Nephron (organoid): ENCODE results near the gene CMTM8.

Source experiments
- H3K27ac Mint-ChIP-seq, 3 experiments: 2 replicates each; pipeline ENCODE4 v1.8.0; 2020; ENCODE audit warnings: mixed read lengths in 3 of 3, mild to moderate bottlenecking in 2 of 3, moderate library complexity in 1 of 3
- H3K27me3 Mint-ChIP-seq: 2 replicates; pipeline ENCODE4 v1.8.0; 2021; ENCODE audit warnings: low read depth, mild to moderate bottlenecking, moderate library complexity, mixed read lengths
- H3K36me3 Mint-ChIP-seq: 2 replicates; pipeline ENCODE4 v1.8.0; 2020; ENCODE audit warnings: low read depth, mixed read lengths
- H3K4me1 Mint-ChIP-seq: 2 replicates; pipeline ENCODE4 v1.8.0; 2020; ENCODE audit warnings: mixed read lengths
- H3K4me3 Mint-ChIP-seq, 3 experiments: 2 replicates each; pipeline ENCODE4 v1.8.0; 2020; ENCODE audit warnings: mild to moderate bottlenecking in 3 of 3, mixed read lengths in 3 of 3, moderate library complexity in 2 of 3
- H3K9me3 Mint-ChIP-seq: 2 replicates; pipeline ENCODE4 v1.8.0; 2020; ENCODE audit warnings: mixed read lengths
- TF ChIP-seq, protein P1 (sequence below), 3 experiments: fragments of 200-600 bp; sonication (generic); IDR thresholded peaks; one replicate each; pipeline ENCODE4 v1.5.0; 2021; ENCODE audit warnings: antibody characterized with exemption in 3 of 3; ENCODE audit not compliant: unreplicated experiment in 3 of 3

The CMTM8 gene

GRCh38 chr3:32257042-32257441 lies 18.6 kb downstream of the CMTM8 start:
- TF ChIP-seq, protein P1, sequence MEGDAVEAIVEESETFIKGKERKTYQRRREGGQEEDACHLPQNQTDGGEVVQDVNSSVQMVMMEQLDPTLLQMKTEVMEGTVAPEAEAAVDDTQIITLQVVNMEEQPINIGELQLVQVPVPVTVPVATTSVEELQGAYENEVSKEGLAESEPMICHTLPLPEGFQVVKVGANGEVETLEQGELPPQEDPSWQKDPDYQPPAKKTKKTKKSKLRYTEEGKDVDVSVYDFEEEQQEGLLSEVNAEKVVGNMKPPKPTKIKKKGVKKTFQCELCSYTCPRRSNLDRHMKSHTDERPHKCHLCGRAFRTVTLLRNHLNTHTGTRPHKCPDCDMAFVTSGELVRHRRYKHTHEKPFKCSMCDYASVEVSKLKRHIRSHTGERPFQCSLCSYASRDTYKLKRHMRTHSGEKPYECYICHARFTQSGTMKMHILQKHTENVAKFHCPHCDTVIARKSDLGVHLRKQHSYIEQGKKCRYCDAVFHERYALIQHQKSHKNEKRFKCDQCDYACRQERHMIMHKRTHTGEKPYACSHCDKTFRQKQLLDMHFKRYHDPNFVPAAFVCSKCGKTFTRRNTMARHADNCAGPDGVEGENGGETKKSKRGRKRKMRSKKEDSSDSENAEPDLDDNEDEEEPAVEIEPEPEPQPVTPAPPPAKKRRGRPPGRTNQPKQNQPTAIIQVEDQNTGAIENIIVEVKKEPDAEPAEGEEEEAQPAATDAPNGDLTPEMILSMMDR (IDR thresholded peaks at IDR 0.05; ENCODE audit: unreplicated experiment in 3 of 3): no peak
- H3K36me3 Mint-ChIP-seq: peaks cover 16% of the 10 kb centered on the region
- peaks cover 27% of the 10 kb centered on the region for H3K9me3 Mint-ChIP-seq
- H3K27ac Mint-ChIP-seq: no peak overlapping the region
- no peak overlapping the region for H3K4me3 Mint-ChIP-seq
- H3K27me3 Mint-ChIP-seq: no peaks in the 10 kb centered on the region
- H3K4me1 Mint-ChIP-seq: no peaks in the 10 kb centered on the region

DNA sequence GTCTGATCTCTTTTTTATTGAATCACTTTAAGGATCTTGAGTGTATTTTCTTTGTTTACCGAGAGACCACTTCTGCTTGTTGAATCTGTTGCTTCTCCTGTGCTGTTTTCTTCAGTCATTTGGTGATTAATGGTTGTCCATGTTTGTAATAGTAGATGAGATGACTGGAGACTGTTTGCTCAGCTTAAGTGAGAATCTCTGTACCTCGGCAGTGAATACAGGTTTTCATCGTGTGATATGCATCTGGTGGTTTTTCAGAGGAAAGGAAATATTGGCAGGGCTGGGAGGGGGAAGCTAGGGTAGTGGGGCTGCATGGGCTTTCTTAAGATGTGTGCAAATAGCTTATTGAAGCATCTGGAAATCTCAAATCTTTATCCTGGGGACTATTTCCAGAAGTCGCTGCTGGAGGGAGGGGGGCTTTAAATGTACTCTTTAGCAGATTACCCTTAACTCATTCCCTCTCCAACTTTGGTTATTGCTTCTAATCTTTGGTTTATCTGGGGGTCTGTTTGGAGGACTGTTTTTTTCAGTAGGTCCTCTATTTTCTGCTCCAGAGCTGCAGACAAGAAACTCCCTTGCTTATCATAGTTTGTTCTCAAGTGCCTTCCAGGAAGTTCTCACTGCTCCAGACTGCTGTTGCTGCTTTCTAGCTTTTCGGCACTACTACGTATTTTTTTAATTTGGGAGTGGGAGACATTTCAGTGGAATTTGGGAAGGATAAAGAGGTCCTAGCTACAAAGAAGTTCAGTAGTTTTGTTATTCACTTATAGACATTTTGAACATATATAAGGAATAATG lies 19.4 kb downstream of the CMTM8 start:
- TF ChIP-seq, protein P1 (IDR thresholded peaks at IDR 0.05; ENCODE audit: unreplicated experiment in 3 of 3): no peak
- no peaks in the 10 kb centered on the region for H3K4me1 Mint-ChIP-seq
- no peaks in the 10 kb centered on the region for H3K27me3 Mint-ChIP-seq
- no peak overlapping the region for H3K27ac Mint-ChIP-seq
- no peak overlapping the region for H3K4me3 Mint-ChIP-seq
- H3K9me3 Mint-ChIP-seq: peaks cover 24% of the 10 kb centered on the region
- H3K36me3 Mint-ChIP-seq: peaks cover 21% of the 10 kb centered on the region

DNA sequence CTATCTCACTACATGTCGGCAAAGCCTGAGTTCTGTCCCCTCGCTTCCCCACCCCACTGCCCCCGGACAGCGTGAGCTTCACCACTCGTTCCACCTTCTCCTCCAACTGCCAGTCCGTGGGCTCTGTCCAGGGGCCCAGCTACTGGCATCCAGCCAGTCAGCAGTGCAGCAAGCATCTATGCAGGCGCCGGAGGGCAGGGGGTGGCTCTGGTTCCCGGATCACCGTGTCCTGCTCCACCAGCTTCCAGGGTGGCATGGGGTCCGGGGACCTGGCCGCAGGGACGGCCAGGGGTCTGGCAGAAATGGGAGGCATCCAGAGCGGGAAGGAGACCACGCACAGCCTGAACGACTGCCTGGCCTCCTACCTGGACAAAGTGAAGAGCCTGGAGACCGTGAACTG lies 20.4 kb downstream of the CMTM8 start:
- Mint-ChIP-seq H3K9me3 (peaks cover 27% of the 10 kb centered on the region), H3K4me3 (no peak overlapping the region), H3K36me3 (peaks cover 21% of the 10 kb centered on the region), H3K27me3 (no peaks in the 10 kb centered on the region), H3K4me1 (no peaks in the 10 kb centered on the region), H3K27ac (no peak overlapping the region)
- TF ChIP-seq, protein P1 (IDR thresholded peaks at IDR 0.05; ENCODE audit: unreplicated experiment in 3 of 3): no peak

GRCh38 chr3:32261545-32261944 lies 23.1 kb downstream of the CMTM8 start:
- Mint-ChIP-seq H3K27me3 (no peaks in the 10 kb centered on the region), H3K27ac (no peak overlapping the region), H3K4me3 (no peak overlapping the region), H3K36me3 (peaks cover 14% of the 10 kb centered on the region), H3K4me1 (no peaks in the 10 kb centered on the region), H3K9me3 (peaks cover 22% of the 10 kb centered on the region)
- TF ChIP-seq, protein P1 (IDR thresholded peaks at IDR 0.05; ENCODE audit: unreplicated experiment in 3 of 3): no peak

GRCh38 chr3:32262201-32262600 lies 23.7 kb downstream of the CMTM8 start:
- Mint-ChIP-seq H3K27me3 (no peaks in the 10 kb centered on the region), H3K27ac (no peak overlapping the region), H3K4me3 (no peak overlapping the region), H3K36me3 (peaks cover 12% of the 10 kb centered on the region), H3K4me1 (no peaks in the 10 kb centered on the region), H3K9me3 (peaks cover 21% of the 10 kb centered on the region)
- TF ChIP-seq, protein P1 (IDR thresholded peaks at IDR 0.05; ENCODE audit: unreplicated experiment in 3 of 3): no peak

GRCh38 chr3:32274306-32274705 lies 35.8 kb downstream of the CMTM8 start:
- H3K9me3 Mint-ChIP-seq: no peaks in the 10 kb centered on the region
- TF ChIP-seq, protein P1 (IDR thresholded peaks at IDR 0.05; ENCODE audit: unreplicated experiment in 3 of 3): no peak
- H3K27me3 Mint-ChIP-seq: no peaks in the 10 kb centered on the region
- H3K4me1 Mint-ChIP-seq: no peaks in the 10 kb centered on the region
- no peak overlapping the region for H3K27ac Mint-ChIP-seq
- H3K4me3 Mint-ChIP-seq: no peak overlapping the region
- H3K36me3 Mint-ChIP-seq: no peaks in the 10 kb centered on the region
